ENCODE data around the gene WDR64. TPM values are rescaled to one million over a fixed set of nuclear protein-coding genes. Genes with fewer than 3 reads are reported as not detected.

WDR64 gene
- total and polyA plus RNA-seq, 2 donors (not counting 3 experiments of a cell fraction or from before 2014, with no cell fraction given) = not detected

DNA sequence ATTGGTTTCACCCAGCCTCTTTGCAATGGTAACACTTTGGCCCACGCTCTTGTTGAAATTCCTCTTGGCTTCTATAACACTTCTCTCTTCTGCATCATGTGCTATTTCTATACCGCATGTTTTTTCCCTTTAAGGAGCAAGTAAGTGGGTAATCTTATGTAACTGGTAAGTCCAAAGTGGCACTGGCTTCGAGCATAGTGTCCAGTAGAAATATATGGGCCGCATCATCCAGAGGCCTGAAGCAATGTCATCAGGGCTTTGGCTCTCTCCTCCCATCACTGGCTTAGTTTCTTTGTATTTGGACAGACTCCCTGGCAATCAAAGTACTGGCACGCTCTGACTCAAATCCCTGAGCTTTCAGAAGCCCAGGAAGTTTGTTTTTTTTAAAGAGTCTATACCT, 29.4 kb upstream of the WDR64 start:
- Histone ChIP-seq H3K27me3 (ENCODE audit: control insufficient read depth in 2 of 2, insufficient read depth in 2 of 2, low read length in 2 of 2) (no peaks in the 10 kb centered on the region), H3K9ac (replicated peaks; ENCODE audit: extremely low read depth, insufficient read depth, low read length) (no peak overlapping the region), H3K79me2 (ENCODE audit: control insufficient read depth, insufficient read depth, low read length) (no peaks in the 10 kb centered on the region), H3K4me3 (replicated peaks in 1 of 3; ENCODE audit: insufficient read depth in 1 of 3, low read depth in 1 of 3, low read length in 3 of 3) (no peak overlapping the region), H3K9me1 (replicated peaks; ENCODE audit: control insufficient read depth, extremely low read depth, insufficient read depth, low read length) (no peaks in the 10 kb centered on the region), H3K36me3 (ENCODE audit: control insufficient read depth in 2 of 2, extremely low read depth in 1 of 2, insufficient read depth in 2 of 2, low read length in 2 of 2) (no peaks in the 10 kb centered on the region), H3K4me1 (ENCODE audit: control insufficient read depth, extremely low read depth, insufficient read depth, low read length) (no peaks in the 10 kb centered on the region), H4K20me1 (replicated peaks; ENCODE audit: control insufficient read depth, extremely low read depth, insufficient read depth, low read length) (no peaks in the 10 kb centered on the region), H3K9me3 (replicated peaks; ENCODE audit: control insufficient read depth, insufficient read depth, low read length) (no peaks in the 10 kb centered on the region), H3K4me2 (ENCODE audit: insufficient read depth, low read length) (no peak overlapping the region), H2AFZ (ENCODE audit: low read depth, low read length) (no peak overlapping the region), H3K27ac (ENCODE audit: insufficient read depth, low read depth, low read length) (no peak overlapping the region)
- intact Hi-C loops (cut with micrococcal nuclease) (no loop called here), dilution Hi-C loops (cut with MboI; ENCODE audit: extremely low pct_ligation_motif_present, low sequenced_read_pairs) (no loop called here)
- no peak for DNase-seq (ENCODE audit: low read depth, low spot score)
- ChIA-PET POLR2A (no interaction called here), CTCF (interaction anchor here (4.8 kb wide), 1 partner anchor 12 kb away, joined by 30 read pairs; no protein-coding TSS in a partner anchor)
- BruUV-seq (replicated peaks) = no TSS peak
- no peak for TF ChIP-seq MYC (IDR thresholded peaks at IDR 0.05; ENCODE audit: low read depth, low read length)
- no peak for TF ChIP-seq CTCF (IDR thresholded peaks at IDR 0.05; ENCODE audit: extremely low read depth in 1 of 2, insufficient read depth in 1 of 2, low read depth in 1 of 2, low read length in 2 of 2)
- TF ChIP-seq, protein P1, sequence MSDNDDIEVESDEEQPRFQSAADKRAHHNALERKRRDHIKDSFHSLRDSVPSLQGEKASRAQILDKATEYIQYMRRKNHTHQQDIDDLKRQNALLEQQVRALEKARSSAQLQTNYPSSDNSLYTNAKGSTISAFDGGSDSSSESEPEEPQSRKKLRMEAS (IDR thresholded peaks at IDR 0.05; ENCODE audit: insufficient read depth, insufficient read length) = no peak
- no peak for FAIRE-seq

DNA sequence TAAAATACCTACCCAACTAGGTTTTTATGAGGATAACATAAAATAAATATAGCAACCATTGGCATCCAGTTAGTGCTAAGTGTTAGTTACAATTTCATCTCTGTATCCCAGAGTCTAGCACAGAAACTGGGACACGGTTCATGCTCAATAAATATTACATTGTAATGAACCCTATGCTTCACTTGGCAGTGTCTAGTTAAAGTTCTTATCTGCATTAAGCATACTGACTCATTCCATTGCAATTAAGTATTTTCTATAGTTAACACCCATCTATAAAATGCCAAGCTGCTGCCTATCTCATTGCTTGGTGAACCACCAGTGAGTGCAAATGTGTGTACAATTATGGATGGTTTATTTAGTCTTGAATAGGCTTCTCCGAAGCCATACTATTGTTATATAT, 27.1 kb upstream of the WDR64 start:
- Histone ChIP-seq H3K79me2 (ENCODE audit: control insufficient read depth, insufficient read depth, low read length) (no peaks in the 10 kb centered on the region), H3K9ac (replicated peaks; ENCODE audit: extremely low read depth, insufficient read depth, low read length) (no peak overlapping the region), H4K20me1 (replicated peaks; ENCODE audit: control insufficient read depth, extremely low read depth, insufficient read depth, low read length) (no peaks in the 10 kb centered on the region), H3K9me3 (replicated peaks; ENCODE audit: control insufficient read depth, insufficient read depth, low read length) (no peaks in the 10 kb centered on the region), H2AFZ (ENCODE audit: low read depth, low read length) (no peak overlapping the region), H3K4me2 (ENCODE audit: insufficient read depth, low read length) (no peak overlapping the region), H3K4me1 (ENCODE audit: control insufficient read depth, extremely low read depth, insufficient read depth, low read length) (no peaks in the 10 kb centered on the region), H3K27ac (ENCODE audit: insufficient read depth, low read depth, low read length) (no peak overlapping the region), H3K9me1 (replicated peaks; ENCODE audit: control insufficient read depth, extremely low read depth, insufficient read depth, low read length) (no peaks in the 10 kb centered on the region), H3K4me3 (replicated peaks in 1 of 3; ENCODE audit: insufficient read depth in 1 of 3, low read depth in 1 of 3, low read length in 3 of 3) (no peak overlapping the region), H3K27me3 (ENCODE audit: control insufficient read depth in 2 of 2, insufficient read depth in 2 of 2, low read length in 2 of 2) (no peaks in the 10 kb centered on the region), H3K36me3 (ENCODE audit: control insufficient read depth in 2 of 2, extremely low read depth in 1 of 2, insufficient read depth in 2 of 2, low read length in 2 of 2) (no peaks in the 10 kb centered on the region)
- DNase-seq (ENCODE audit: low read depth, low spot score) (no peak), FAIRE-seq (no peak)
- CTCF ChIA-PET = interaction anchor here (1.1 to 4.1 kb wide), 2 partner anchors 12 to 13 kb away, joined by 3 to 106 read pairs; no protein-coding TSS in a partner anchor
- intact Hi-C loops (cut with micrococcal nuclease) = no loop called here
- POLR2A ChIA-PET = no interaction called here
- TF ChIP-seq, protein P1 (IDR thresholded peaks at IDR 0.05; ENCODE audit: insufficient read depth, insufficient read length) = no peak
- TF ChIP-seq GATA2 (IDR thresholded peaks at IDR 0.05; ENCODE audit: insufficient read depth, insufficient read length, low read depth, low read length) (no peak), MYC (IDR thresholded peaks at IDR 0.05; ENCODE audit: low read depth, low read length) (no peak), CTCF (IDR thresholded peaks at IDR 0.05; ENCODE audit: extremely low read depth in 1 of 2, insufficient read depth in 1 of 2, low read depth in 1 of 2, low read length in 2 of 2) (no peak), POLR2A (IDR thresholded peaks at IDR 0.05; ENCODE audit: low read depth, low read length) (no peak), POLR2AphosphoS5 (IDR thresholded peaks at IDR 0.05; ENCODE audit: insufficient read depth, low read depth, low read length) (no peak), EZH2 (IDR thresholded peaks at IDR 0.05; ENCODE audit: borderline replicate concordance, low read depth, low read length, severe bottlenecking) (no peak), FOS (IDR thresholded peaks at IDR 0.05; ENCODE audit: borderline replicate concordance, insufficient read depth, low read length) (no peak), JUN (IDR thresholded peaks at IDR 0.05; ENCODE audit: borderline replicate concordance, insufficient read depth, insufficient read length, low read depth) (no peak)
- no TSS peak for BruUV-seq (replicated peaks)
- dilution Hi-C loops (cut with MboI; ENCODE audit: extremely low pct_ligation_motif_present, low sequenced_read_pairs) = no loop called here

Measured in endothelial cell of umbilical vein (primary cell).